ENCODE results near the gene DMTF1. TPM values are rescaled to one million over a fixed set of nuclear protein-coding genes. Genes with fewer than 3 reads are reported as not detected.

Gene DMTF1, protein sequence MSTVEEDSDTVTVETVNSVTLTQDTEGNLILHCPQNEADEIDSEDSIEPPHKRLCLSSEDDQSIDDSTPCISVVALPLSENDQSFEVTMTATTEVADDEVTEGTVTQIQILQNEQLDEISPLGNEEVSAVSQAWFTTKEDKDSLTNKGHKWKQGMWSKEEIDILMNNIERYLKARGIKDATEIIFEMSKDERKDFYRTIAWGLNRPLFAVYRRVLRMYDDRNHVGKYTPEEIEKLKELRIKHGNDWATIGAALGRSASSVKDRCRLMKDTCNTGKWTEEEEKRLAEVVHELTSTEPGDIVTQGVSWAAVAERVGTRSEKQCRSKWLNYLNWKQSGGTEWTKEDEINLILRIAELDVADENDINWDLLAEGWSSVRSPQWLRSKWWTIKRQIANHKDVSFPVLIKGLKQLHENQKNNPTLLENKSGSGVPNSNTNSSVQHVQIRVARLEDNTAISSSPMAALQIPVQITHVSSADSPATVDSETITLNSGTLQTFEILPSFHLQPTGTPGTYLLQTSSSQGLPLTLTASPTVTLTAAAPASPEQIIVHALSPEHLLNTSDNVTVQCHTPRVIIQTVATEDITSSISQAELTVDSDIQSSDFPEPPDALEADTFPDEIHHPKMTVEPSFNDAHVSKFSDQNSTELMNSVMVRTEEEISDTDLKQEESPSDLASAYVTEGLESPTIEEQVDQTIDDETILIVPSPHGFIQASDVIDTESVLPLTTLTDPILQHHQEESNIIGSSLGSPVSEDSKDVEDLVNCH
- total RNA-seq, result 66.3 and 89.1 TPM in 2 replicates

DNA sequence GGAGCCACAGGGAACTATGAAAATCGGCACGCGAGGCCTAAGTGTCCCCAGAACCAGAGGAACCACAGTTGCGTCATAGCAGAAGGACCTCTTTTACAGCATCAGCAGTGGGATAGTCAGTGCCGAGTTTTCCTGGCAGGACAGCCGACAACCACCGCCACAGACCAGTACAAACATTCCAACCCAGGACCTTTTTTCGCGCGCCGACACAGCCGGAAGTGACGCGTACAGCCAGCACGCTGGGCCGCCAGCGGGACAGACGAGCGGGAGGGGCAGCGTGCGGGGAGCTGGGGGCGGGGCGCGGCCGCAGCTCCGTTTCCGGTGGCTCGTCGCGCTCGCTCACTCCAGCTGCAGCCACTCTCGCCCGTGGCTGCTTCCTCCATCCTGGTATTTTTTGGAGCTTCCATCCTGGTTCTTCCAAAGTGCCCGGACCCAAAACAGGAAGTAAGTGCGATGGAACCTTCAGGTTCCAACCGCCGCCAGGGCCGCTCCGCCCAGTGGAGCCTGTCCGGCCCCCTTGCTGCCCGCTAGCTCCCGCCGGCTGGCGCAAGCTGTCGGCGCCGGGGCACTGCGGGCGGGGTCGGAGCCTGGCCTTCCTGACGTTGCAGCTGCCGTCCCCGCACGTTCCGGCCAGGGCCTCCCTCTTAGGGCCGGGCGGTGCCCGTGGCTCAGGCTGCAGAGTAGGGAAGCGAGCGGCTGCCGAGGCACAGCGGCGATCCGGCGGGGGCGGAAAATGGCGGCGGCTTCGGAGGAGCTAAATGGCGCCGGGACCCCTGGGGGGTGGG lies at the start of gene DMTF1:
Gene DMTF1 (plus strand): TSS at position 342 of the 785 bp plus-strand sequence. CDS start 12,489 bp downstream, outside the sequence.

DNA sequence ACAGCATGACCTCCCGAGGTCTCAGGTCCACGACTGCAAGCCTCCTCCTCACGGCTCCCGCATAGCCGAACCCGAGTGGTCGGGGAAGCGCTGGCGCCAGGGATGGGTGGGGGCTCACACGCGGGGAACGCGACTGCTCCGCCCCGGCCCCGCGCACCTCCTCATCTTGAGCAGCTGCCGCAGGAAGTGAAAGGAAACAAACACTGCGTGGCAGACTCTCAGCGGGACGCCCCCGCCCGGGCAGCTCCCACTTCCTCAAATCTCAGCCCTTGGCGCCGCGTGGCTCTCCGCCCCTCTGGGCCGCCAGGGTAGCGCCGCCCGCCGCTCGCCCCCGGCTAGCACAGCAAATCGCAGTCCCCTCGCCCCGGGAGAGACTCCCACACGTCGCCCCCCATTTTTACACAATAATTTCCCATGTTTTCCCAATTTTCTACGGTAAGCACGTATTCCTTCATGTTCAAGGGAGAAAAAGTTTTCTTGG lies 67.3 kb downstream of the DMTF1 start, which contains the start of gene TMEM243:
Gene TMEM243 (minus strand): TSS at position 188 of the 481 bp plus-strand sequence. CDS start 229 bp downstream, outside the sequence.

Small RNA genes lying within 50 kb of the gene (small RNA-seq; reads per million reads assigned to genes)
- gene RF00019 (not detected), gene RF02271 (not detected)

Other genes starting within 250 kb of the DMTF1 start
- 58.7 and 78.4 TPM in 2 replicates for gene ELAPOR2, start 92.8 kb upstream of the DMTF1 start, total RNA-seq
- 21.2 and 28.0 TPM in 2 replicates for gene TMEM243, start 67.3 kb downstream of the DMTF1 start, total RNA-seq
- 7.5 and 9.8 TPM in 2 replicates for gene CROT, start 193.2 kb downstream of the DMTF1 start, total RNA-seq